ENCODE results near the gene RNF207.
"Not testable (repeated sequence)": the region's sequence is repeated elsewhere in the genome, so short reads cannot be mapped to it uniquely, and the experiment has no call there.

Gene RNF207

GRCh38 chr1:6210591-6211355 is 4.9 kb downstream of the RNF207 start:
- Histone ChIP-seq H3K36me3 (ENCODE audit: insufficient read depth, low read length) (no peaks in the 10 kb centered on the region), H3K4me3 (no peak overlapping the region), H3K9me3 (ENCODE audit: low read depth, low read length) (no peaks in the 10 kb centered on the region), H3K9ac (ENCODE audit: insufficient read length) (no peak overlapping the region), H3K27ac (no peak overlapping the region)
- TF ChIP-seq POLR2AphosphoS5 (IDR thresholded peaks at IDR 0.05; ENCODE audit: borderline replicate concordance, low read depth, low read length) (no peak), FOXP2 (optimal IDR thresholded peaks at IDR 0.05; ENCODE audit: control extremely low read depth, extremely low read length, insufficient read depth) (no peak), EZH2 (IDR thresholded peaks at IDR 0.05) (no peak)
- DNase-seq (ENCODE audit: low read depth, low spot score): no peak

GRCh38 chr1:6211731-6212130 is 5.8 kb downstream of the RNF207 start:
- DNase-seq (ENCODE audit: low read depth, low spot score): no peak
- H3K36me3 ChIP-seq (ENCODE audit: insufficient read depth, low read length): no peaks in the 10 kb centered on the region
- no peaks in the 10 kb centered on the region for H3K9me3 ChIP-seq (ENCODE audit: low read depth, low read length)
- H3K9ac ChIP-seq (ENCODE audit: insufficient read length): no peak overlapping the region
- H3K27ac ChIP-seq: no peak overlapping the region
- H3K4me3 ChIP-seq: no peak overlapping the region
- TF ChIP-seq POLR2AphosphoS5 (IDR thresholded peaks at IDR 0.05; ENCODE audit: borderline replicate concordance, low read depth, low read length) (no peak), EZH2 (IDR thresholded peaks at IDR 0.05) (no peak), FOXP2 (optimal IDR thresholded peaks at IDR 0.05; ENCODE audit: control extremely low read depth, extremely low read length, insufficient read depth) (no peak)

DNA sequence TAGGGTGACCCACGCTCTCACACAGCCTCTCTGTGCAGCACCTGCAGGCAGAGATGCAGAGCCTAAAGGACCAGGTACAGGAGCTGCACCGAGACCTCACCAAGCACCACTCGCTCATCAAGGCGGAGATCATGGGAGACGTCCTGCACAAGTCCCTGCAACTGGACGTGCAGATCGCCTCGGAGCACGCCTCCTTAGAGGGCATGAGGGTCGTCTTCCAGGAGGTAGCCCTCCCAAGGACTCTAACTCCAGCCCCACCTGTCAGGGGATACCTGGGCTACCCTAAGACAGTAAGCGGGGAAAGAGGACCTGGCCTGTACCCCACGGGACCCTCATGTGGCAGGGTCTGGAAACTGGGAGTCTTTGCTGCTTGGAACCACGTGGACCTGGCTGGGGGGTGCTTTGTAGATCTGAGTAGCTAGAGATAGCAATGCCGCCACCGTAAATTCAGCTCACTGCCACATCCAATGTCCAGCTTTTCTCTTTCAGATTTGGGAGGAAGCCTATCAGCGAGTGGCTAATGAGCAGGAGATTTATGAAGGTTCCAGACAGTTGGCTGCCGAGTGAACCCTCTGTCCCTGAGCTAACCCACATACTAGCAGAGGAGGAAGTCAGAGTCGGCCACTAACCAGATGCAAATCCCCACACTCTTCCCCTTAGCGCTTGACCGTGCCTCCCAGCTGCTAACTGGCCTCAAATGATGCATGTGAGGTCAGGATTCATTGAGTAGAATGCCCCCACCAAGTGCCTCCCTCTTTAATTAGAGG is 6.5 kb downstream of the RNF207 start:
- no peak overlapping the region for H3K9ac ChIP-seq (ENCODE audit: insufficient read length)
- H3K9me3 ChIP-seq (ENCODE audit: low read depth, low read length): no peaks in the 10 kb centered on the region
- H3K36me3 ChIP-seq (ENCODE audit: insufficient read depth, low read length): no peaks in the 10 kb centered on the region
- H3K4me3 ChIP-seq: no peak overlapping the region
- no peak for DNase-seq (ENCODE audit: low read depth, low spot score)
- TF ChIP-seq POLR2AphosphoS5 (IDR thresholded peaks at IDR 0.05; ENCODE audit: borderline replicate concordance, low read depth, low read length) (no peak), FOXP2 (optimal IDR thresholded peaks at IDR 0.05; ENCODE audit: control extremely low read depth, extremely low read length, insufficient read depth) (no peak), EZH2 (IDR thresholded peaks at IDR 0.05) (no peak)
- H3K27ac ChIP-seq: no peak overlapping the region

GRCh38 chr1:6218375-6219164 is 12.7 kb downstream of the RNF207 start:
- H3K4me3 ChIP-seq: no peak overlapping the region

GRCh38 chr1:6219641-6220040 is 13.7 kb downstream of the RNF207 start:
- H3K4me3 ChIP-seq; DNase-seq (ENCODE audit: low read depth, low spot score); H3K9me3 ChIP-seq (ENCODE audit: low read depth, low read length); H3K9ac ChIP-seq (ENCODE audit: insufficient read length); H3K27ac ChIP-seq: not testable (repeated sequence)
- peaks cover 15% of the 10 kb centered on the region for H3K36me3 ChIP-seq (ENCODE audit: insufficient read depth, low read length)

More at GRCh38 chr1:6218375-6219164, 12.7 kb downstream of the RNF207 start:
- no peak for DNase-seq (ENCODE audit: low read depth, low spot score)
- H3K9me3 ChIP-seq (ENCODE audit: low read depth, low read length): no peaks in the 10 kb centered on the region
- peak overlapping the region; percentile 15 for H3K9ac ChIP-seq (ENCODE audit: insufficient read length)
- TF ChIP-seq POLR2AphosphoS5 (IDR thresholded peaks at IDR 0.05; ENCODE audit: borderline replicate concordance, low read depth, low read length) (no peak), FOXP2 (optimal IDR thresholded peaks at IDR 0.05; ENCODE audit: control extremely low read depth, extremely low read length, insufficient read depth) (no peak), EZH2 (IDR thresholded peaks at IDR 0.05) (no peak)
- H3K36me3 ChIP-seq (ENCODE audit: insufficient read depth, low read length): peaks cover 4% of the 10 kb centered on the region; the same call in 1 of the 2 replicates
- no peak overlapping the region for H3K27ac ChIP-seq

GRCh38 chr1:6220236-6220635 is 14.3 kb downstream of the RNF207 start:
- Histone ChIP-seq H3K9me3 (ENCODE audit: low read depth, low read length) (no peaks in the 10 kb centered on the region), H3K27ac (no peak overlapping the region), H3K36me3 (ENCODE audit: insufficient read depth, low read length) (peaks cover 21% of the 10 kb centered on the region), H3K4me3 (no peak overlapping the region), H3K9ac (ENCODE audit: insufficient read length) (no peak overlapping the region)
- TF ChIP-seq POLR2AphosphoS5 (IDR thresholded peaks at IDR 0.05; ENCODE audit: borderline replicate concordance, low read depth, low read length) (no peak), FOXP2 (optimal IDR thresholded peaks at IDR 0.05; ENCODE audit: control extremely low read depth, extremely low read length, insufficient read depth) (no peak), EZH2 (IDR thresholded peaks at IDR 0.05) (no peak)
- DNase-seq (ENCODE audit: low read depth, low spot score): no peak

DNA sequence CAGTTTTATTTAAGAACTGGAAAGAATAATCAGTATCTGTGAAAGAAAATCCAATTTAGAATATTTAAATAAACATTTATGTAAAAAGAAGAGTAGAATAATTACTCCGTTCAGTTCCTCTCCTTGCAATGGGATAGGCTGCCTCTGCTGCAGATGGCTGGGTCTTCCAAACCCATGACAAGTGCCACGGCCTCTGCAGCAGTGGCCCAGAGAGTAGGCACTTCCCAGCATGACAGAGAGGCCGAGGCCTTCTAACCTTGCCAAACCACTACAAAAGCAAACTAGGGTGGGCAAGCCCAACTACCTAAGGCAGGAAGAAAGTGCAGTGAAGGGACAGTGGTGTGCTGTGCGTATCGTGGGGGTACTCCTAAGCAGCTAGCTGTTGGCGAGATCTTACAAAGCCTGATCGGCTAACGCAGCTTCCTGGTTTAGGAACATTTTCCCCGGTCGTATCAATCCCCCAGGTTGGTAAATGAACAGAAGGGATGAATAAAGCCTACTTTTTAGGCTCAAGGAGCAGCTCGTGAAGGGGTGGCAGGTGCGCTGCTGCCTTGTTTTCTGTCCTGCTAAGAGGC is 15.4 kb downstream of the RNF207 start:
- Histone ChIP-seq H3K36me3 (ENCODE audit: insufficient read depth, low read length) (peaks cover 31% of the 10 kb centered on the region), H3K4me3 (no peak overlapping the region), H3K9me3 (ENCODE audit: low read depth, low read length) (no peaks in the 10 kb centered on the region), H3K27ac (no peak overlapping the region), H3K9ac (ENCODE audit: insufficient read length) (no peak overlapping the region)
- TF ChIP-seq POLR2AphosphoS5 (IDR thresholded peaks at IDR 0.05; ENCODE audit: borderline replicate concordance, low read depth, low read length): no peak
- no peak for TF ChIP-seq FOXP2 (optimal IDR thresholded peaks at IDR 0.05; ENCODE audit: control extremely low read depth, extremely low read length, insufficient read depth)
- TF ChIP-seq EZH2 (IDR thresholded peaks at IDR 0.05): no peak
- no peak for DNase-seq (ENCODE audit: low read depth, low spot score)

DNA sequence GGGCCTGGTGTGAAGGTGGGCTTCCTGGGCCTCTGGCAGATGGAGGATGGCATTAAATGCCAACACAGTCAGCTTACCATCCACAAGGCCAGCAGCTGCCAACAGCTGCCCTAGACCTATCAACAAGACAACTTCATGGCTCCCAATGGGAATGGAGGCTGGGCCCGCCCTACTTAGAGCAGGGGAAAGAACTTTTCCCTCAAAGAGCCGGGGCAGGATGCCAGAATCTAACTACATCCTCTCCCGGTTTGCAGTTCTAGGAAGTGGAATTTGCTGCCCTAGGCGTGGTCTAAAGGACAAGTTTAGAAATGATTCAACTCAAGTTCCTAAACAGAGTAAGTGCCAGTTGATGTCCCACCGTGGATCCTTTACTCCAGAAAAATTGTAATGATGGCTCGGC is 16.7 kb downstream of the RNF207 start:
- TF ChIP-seq POLR2AphosphoS5 (IDR thresholded peaks at IDR 0.05; ENCODE audit: borderline replicate concordance, low read depth, low read length): no peak
- DNase-seq (ENCODE audit: low read depth, low spot score): no peak
- Histone ChIP-seq H3K9ac (ENCODE audit: insufficient read length) (no peak overlapping the region), H3K9me3 (ENCODE audit: low read depth, low read length) (no peaks in the 10 kb centered on the region), H3K36me3 (ENCODE audit: insufficient read depth, low read length) (peaks cover 41% of the 10 kb centered on the region), H3K27ac (no peak overlapping the region), H3K4me3 (no peak overlapping the region)
